Right lung (tissue), 5 donors: ENCODE results near the gene HARBI1. TPM values are rescaled to one million over a fixed set of nuclear protein-coding genes. Genes with fewer than 3 reads are reported as not detected.
"Not testable (repeated sequence)": the region's sequence is repeated elsewhere in the genome, so short reads cannot be mapped to it uniquely, and the experiment has no call there.

ENCODE experiments used
- DNase-seq, 2 donors: peaks; one replicate each; pipeline ENCODE4 v3.0.0-alpha.2; 2013
- polyA plus RNA-seq, 5 donors: library from polyadenylated mRNA; unstranded; fragments of 120-200 nt; gene quantifications; one replicate each; pipeline versions ENCODE4 v1.2.1 to v1.2.3, GENCODE V29; 2013; ENCODE audit warnings: inconsistent platforms in 1 of 5, low replicate concordance in 1 of 5; ENCODE audit not compliant: insufficient read length in 5 of 5, insufficient read depth in 1 of 5

The HARBI1 gene
- polyA plus RNA-seq, 5 donors = 2.5 to 3.7 (median 3.1) TPM

GRCh38 chr11:46597609-46598219, 19.3 kb downstream of the HARBI1 start:
- no peak for DNase-seq

DNA sequence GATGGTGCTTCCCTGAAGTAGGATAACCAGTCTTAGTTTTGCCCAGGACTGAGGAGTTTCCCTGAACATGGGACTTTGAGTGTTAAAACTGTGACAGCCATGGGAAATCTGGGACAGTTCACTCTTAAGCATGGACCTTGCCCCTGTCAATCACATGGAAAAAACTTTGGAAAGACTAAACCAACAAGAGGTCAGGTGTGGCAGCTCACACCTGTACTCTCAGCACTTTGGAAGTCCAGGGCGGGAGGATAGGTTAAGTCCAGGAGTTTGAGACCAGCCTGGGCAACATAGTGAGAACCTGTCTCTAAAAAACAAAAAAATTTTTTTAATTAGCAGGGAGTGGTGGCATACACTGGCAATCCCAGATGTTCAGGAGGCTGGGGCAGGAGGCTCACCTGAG, 19.9 kb downstream of the HARBI1 start:
- DNase-seq = no peak

GRCh38 chr11:46594785-46595184, 22.2 kb downstream of the HARBI1 start:
- DNase-seq = no peak

GRCh38 chr11:46594374-46594700, 22.7 kb downstream of the HARBI1 start:
- DNase-seq = no peak

DNA sequence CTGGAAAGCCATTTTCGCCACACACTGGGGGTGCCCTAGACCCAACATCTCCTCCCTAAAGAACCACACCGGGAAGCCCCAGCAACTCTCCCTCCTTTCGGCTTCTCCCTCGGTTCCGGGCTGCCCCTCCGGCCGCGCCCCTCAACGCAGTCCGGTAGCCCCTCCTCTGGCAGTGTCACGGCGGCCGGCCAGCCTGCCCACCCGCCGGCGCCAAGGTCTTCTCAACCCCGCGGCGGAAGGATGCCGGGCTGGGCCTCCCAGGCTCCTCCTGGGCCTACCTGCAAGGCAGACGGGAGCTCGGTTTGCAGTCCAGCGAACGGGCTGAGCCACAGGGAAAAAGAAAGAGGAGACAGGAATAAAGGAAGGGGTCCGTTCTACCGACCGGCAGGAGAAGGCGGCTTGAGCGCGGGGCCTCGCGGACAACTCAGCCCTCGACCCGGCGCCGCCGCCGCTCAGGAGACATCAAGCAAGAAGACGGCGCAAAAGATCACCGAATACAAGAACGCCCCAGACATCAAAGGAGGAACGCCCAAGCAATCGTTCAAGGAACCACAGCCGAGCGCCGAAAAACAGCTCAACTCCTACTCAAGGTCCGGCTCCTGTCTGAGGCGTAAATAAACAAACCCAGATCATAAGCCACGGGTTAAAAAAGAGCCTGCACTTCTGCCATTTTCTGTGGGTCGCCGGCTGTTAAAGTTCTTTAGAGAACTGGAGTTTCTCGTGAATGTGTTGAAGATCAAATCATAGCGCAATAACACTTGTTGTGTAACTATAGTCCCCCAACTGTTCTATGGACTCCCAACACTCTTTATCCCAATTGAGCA, 23.3 kb downstream of the HARBI1 start, which contains the start of gene AMBRA1:
TSS of gene AMBRA1 (minus strand) at position 474 of the 824 bp plus-strand sequence. CDS start 45,643 bp downstream, outside the sequence.
- DNase-seq = peak; percentile 84 to 87

DNA sequence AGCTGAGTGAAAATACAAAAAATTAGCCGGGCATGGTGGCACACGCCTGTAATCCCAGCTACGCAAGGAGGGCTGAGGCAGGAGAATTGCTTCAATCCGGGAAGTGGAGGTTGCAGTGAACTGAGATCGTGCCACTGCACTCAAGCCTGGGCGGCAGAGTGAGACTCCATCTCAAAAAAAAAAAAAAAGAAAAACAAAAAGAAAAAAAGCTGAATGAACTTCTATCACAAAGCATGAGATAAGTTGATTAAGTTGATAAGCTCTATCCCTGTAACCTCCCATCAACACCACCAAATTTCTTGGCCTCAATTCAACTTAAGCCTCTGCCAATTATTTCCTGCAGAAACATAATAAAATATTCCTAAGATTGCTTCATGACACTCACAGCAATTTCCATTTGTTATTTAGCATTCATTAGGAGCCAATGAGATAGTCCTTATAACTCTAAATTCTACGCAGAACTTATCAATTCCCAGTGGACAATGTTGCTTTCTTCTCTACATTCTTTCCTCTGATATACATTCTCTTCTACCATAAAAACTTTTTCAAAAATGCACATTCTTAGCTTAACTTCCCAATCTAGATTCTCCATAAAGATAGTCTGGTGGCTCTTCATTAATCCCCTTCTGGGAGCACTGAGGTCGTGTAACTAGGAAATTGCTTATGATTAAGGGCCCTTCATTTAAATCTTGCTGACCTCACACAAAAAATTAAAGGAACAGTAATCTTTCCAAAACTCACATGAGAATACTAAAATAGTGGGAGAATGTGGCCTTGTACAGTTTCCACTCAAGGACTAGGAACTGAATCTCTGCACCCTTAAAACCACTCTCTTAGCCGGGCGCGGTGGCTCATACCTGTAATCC, 26.1 kb downstream of the HARBI1 start:
- DNase-seq = no peak

DNA sequence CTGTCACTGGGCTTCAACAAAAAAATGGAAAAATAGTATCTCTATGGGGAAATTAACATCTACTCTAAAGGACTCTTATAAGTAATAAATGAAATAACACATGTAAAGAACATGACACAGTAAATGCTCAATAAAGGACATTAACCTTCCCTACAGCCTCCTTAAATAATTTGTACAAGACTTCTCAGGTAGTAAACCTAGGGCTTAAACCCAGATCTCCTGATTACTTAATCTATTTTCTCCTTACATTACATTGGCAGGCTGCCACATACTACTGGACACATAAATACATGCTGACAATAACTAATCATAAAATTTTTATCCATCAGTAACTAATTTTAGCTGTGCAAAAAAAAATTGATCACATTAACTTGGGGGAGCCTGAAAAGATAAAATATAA, 28.1 kb downstream of the HARBI1 start:
- no peak for DNase-seq

- no peak for DNase-seq
These were observed 28.9 kb downstream of the HARBI1 start for GRCh38 chr11:46588131-46588530.

DNA sequence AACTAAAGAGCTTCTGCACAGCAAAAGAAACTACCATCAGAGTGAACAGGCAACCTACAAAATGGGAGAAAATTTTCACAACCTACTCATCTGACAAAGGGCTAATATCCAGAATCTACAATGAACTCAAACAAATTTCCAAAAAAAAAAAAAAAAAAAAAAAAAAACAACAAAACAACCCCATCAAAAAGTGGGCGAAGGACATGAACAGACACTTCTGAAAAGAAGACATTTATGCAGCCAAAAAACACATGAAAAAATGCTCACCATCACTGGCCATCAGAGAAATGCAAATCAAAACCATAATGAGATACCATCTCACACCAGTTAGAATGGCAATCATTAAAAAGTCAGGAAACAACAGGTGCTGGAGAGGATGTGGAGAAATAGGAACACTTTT, 33.5 kb downstream of the HARBI1 start:
- not testable (repeated sequence) for DNase-seq

DNA sequence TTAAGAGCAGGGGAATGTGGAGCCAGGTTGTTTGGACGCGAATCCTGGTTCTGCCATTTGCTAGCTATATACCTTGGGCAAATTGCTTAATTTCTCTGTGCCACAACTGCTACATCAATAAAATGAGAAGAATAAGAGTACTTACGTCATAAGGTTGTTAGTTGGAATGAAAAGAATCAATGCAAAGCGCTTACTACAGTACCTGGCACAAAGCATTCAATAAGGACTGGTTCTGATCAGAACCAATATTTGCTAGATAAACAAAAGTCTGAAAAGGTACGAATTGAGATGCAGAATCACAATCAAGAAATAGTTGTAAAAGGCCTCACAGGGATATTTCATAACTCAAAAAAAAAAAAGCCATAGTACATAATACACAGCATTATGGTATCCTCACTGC, 34.4 kb downstream of the HARBI1 start:
- DNase-seq = no peak

DNA sequence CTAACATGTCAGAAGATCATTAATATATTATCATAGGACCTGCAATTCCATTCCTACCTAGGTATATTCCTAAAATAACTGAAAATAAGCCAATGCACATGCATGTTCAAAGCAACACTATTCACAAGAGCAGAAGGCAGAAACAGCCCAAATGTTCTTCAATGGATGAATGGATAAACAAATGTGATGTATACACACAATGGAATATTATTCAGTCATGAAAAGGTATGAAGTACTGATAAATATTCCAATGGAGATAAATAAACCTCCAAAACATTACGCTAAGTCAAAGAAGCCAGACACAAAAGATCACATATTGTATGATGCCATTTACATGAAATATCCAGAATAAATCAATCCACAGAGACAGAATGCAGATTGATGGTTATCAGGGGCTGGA, 40.0 kb downstream of the HARBI1 start:
- DNase-seq = no peak

DNA sequence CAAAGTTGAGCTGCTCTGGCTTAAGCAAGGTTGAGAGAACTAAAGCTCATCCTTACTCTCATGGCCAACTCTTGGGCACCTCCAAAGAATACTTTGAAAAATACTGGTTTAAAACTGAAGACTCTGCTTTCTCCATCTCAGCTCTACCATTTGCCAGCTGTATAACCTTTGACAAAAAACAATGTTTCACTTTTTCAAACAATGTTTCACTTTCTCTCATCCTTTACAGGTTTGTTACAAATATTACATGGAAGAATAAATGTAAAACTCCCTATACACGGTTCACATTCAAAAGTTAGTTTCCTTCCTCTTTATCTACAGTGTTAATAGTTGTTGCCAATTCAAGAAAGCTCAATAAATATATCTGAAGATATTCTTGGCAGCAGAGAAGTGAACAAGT, 42.4 kb downstream of the HARBI1 start:
- no peak for DNase-seq

GRCh38 chr11:46570790-46571398, 46.1 kb downstream of the HARBI1 start:
- no peak for DNase-seq

DNA sequence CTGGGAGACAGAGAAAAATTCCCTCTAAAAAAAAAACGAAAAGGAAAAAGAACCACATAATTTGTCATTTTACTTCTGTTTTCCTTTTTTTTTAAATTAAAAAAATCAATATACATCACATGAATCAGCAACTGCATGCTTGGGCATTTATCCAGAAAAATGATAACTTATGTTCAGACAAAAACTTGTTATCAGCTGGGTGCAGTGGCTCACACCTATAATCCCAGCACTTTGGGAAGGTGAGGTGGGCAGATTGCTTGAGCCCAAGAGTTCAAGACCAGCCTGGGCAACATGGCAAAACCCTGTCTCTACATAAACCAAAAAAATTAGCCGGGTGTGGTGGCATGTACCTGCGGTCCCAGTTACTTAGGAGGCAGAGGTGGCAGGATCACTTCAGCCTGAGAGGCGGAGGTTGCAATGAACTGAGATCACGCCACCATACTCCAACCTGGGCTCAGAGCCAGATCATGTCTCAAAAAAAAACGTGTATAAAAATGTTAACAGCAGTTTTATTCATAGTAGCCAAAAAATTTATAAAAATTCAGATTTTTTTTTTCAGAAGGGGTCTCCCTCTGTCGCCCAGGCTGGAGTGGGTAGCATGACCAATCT, 51.7 kb downstream of the HARBI1 start:
- no peak for DNase-seq

DNA sequence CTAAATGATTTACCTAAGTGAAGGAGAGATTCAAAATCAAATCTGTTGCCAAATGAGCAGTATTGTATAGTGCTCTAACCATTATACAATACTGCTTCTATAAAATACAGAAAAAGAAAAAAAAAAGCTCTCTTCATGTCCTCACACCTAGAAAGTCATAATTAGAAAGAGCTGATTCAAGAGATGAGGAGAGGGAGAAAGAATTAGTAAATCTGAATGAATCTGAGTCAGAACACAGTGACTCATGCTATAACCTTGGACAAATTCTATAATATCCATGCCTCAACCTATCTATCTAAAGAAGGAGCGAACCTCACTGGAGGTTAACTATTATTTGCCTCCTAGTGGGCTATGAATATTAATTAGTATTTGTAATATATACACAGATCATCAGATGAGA, 52.6 kb downstream of the HARBI1 start:
- no peak for DNase-seq

DNA sequence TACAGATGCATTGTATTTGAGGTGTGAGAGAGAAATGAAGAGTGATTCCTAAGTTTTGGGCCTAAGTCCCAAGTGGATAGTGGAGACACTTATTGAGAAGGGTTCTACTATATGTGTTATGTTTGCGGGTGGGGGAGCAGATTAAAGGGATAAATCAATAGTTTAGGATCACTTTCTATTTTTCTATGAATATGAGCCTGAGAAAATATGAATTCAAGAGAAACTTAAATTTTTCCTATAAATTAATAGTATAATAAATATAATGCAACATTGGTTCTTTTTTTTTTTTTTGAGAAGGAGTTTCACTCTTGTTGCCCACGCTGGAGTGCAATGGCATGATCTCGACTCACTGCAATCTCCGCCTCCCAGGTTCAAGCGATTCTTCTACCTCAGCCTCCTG, 54.5 kb downstream of the HARBI1 start:
- no peak for DNase-seq

DNA sequence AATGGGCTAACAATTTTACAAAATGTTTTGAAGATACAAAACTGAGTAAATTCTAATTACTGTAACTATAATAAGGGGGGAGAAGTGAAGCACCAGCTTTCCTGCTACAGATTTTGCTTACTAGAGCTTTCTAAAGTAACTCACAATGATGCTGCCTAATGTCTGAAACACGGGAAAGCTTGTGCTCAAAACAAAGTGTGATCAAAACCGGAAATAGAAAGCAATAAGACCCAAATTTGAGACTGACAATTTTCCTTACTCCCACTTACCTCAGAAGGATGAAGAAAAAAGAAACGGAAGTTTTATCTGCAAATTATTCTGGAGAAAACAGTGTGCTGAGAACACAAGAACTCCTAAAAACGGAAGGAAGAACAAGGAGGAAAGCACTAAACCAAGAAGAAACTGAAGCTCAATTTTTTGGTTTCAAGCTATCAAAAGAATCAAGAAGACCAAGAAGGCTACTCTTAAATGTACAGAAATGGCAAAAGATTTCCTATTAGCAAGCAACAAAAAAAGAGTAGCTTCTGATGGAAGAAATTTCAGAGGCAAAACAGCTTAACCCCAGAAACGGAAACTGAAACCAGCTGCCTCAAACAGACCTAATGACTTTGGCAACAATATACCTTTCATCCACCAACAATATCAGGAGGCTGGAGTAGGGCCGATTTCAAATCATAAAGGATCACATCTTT, 56.6 kb downstream of the HARBI1 start:
- DNase-seq = peak in 1 of 2 donors; percentile 39

- no peak for DNase-seq
These were observed 57.2 kb downstream of the HARBI1 start for GRCh38 chr11:46559815-46560214.

GRCh38 chr11:46557684-46558151, 59.3 kb downstream of the HARBI1 start:
- no peak for DNase-seq

GRCh38 chr11:46555267-46556054, 61.6 kb downstream of the HARBI1 start:
- no peak for DNase-seq
